ENCODE data around the gene COPS6.
A peak's percentile ranks its signal among the peaks of the same experiment; 100 is the strongest.
"Not testable (repeated sequence)": the region's sequence is repeated elsewhere in the genome, so short reads cannot be mapped to it uniquely, and the experiment has no call there.

Gene COPS6

DNA sequence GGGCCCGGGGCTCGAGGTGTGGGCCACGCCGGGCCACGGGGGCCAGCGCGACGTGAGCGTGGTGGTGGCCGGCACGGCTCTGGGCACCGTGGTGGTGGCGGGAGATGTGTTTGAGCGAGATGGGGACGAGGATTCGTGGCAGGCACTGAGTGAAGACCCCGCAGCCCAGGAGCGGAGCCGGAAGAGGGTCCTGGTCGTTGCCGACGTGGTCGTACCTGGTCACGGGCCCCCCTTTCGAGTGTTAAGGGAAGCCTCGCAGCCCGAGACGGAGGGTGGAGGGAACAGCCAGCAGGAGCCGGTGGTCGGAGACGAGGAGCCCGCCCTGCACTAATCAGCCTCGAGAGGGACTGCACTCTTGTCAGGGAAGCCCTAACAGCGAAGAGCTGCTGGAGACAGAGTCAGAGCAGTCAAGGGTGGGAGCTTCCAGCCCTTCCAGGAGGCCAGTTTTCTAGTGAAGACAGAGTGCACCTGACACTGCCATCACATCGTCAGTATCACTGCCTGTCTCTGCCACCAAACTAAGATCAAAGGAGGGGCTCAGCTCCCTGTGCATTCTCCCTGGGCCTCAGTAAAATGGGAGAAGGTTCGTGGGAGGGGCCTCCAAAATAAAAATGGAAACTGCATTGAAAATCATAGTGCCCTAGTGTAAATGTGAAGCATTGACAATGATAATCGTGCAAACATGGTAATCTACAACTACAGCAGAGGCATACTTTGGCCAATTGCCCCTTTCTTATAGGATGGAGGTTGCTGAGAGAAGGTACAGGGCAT is 39.3 kb downstream of the COPS6 start:
- DNase-seq, result no peak

DNA sequence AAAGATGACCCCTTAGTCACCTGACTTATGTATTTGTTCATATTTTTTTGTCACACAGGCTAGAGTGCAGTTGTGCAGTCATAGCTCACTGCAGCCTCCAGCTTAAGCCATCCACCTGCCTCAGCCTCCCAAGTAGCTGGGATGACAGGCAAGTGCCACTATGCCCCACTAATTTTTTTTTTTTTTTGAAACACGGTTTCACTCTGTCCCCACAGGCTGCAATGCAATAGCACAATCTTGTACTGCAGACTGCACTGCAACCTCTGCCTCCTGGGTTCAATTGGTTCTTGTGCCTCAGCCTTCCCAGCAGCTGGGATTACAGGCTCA is 39.8 kb downstream of the COPS6 start:
- DNase-seq, result no peak

DNA sequence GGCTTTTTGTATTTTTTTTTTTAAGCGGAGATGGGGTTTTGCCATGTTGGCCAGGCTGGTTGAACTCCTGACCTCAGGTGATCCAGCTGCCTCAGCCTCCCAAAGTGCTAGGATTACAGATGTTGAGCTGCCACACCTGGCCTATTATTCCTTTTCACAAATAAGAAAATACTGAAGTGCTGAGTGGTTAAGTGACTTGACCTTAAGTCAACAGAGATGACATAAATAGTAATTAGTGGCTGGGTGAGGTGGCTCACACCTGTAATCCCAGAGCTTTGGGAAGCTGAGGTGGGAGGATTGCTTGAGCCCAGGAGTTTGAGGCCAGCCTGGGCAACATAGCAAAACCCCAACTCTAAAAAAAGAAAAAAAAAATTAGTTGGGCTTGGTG is 41.4 kb downstream of the COPS6 start:
- not testable (repeated sequence) for DNase-seq

DNA sequence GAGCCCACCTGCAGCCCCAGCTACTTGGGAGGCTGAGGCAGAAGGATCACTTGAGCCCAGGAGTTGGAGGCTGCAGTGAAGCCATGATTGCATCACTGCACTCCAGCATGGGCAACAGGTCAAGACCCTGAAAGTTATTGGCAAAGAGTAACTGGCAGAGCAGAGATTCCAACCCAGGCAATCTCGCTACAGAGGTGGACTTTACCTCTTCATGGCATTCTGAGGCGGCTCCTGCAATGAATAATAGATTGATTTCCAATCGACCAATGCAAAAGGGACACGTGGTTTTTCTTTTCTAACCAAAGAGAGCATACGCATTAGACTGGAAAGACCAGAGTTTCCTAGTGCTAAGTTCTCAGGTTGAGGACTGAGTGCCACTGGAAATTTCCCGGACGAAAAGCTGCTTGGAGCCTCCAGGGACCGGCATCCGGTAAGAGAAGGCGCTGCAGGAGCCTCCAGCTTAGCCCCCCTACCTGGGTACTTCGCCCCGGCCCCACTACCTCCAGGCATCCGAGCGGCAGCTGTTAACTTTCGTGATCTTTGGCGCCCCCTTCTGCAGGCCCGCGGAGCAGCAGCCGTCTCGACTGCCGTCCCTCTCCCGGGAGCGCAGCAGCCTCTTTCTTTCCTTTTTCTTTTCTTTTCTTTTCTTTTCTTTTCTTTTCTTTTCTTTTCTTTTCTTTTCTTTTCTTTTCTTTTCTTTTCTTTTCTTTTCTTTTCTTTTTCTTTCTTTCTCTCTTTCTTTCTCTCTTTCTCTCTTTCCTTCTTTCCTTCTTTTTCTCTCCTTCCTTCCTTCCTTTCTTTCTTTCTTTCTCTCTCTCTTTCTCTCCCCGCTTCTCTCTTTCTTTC is 42.1 kb downstream of the COPS6 start:
- peak; percentile 75 for DNase-seq

GRCh38 chr7:100132126-100132525 is 43.4 kb downstream of the COPS6 start:
- no peak for DNase-seq

DNA sequence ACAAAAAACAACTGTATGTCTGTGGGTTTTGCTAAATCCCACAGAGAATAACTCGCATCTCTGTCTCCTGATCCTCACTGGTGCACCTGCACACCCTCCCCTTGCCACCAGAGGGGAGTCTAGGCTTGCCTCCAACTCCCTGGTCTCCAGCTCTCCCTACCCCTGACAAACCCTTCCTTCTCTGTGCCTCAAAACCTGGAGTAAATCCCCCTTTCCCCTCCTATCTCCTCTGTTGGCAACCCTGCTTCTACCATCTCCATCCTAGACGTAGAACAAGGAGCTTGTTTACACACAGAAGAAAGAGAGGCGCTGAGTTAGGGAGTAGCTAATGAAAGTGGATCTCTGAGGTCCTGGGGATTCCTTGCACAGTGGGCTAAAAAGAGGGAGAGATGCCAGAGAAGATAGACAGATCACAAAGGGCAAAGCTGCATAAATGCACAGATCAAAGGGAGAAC is 44.0 kb downstream of the COPS6 start:
- peak; percentile 67 for DNase-seq

GRCh38 chr7:100137851-100138760 is 49.3 kb downstream of the COPS6 start:
- DNase-seq, result no peak

- no peak for DNase-seq
Measured at GRCh38 chr7:100141555-100141949, 52.8 kb downstream of the COPS6 start.

Measured in CD4-positive, alpha-beta T cell treated with Interleukin-4 for 4 hours (primary cell).